GM18867 (cell line): ENCODE measurements around the gene HECW1.
"Not testable (repeated sequence)": the region's sequence is repeated elsewhere in the genome, so short reads cannot be mapped to it uniquely, and the experiment has no call there.

Experiments
- ATAC-seq: cut with Tn5 transposase; IDR thresholded peaks from one replicate; pipeline ENCODE4 v1.9.1; 2021; ENCODE audit warnings: mild to moderate bottlenecking, moderate library complexity; ENCODE audit not compliant: unreplicated experiment

The HECW1 gene

DNA sequence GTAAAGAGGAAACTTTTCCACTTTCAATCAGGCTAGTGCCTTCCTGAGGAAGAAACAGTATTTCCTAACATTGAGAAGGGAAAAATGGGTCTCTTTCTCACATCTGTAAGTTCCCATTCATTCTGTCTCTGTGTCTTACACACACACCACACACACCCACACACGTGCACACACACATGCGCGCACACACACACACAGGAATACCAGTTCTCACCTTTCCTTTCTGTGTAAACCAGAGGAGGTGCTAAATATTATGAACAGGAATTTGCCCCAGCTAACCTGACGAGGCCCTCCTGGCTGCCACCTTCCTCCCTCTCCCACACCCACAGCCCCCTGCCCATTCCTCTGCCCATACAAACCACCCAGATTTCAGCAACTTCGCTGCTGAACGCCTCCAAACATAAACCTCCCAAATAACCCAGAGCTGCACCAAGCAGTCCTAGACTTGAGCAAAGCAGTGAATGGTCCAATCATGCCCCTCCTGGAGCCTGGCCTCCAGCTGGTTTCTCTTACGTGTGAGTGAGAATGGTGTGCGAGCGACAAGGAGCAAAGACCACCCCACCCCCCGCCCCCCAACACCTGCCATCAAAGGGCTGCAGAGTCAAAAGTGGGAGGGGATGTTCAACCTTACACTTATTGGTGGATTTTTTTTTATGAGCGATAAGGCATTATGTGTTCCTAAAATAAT is 190.5 kb downstream of the HECW1 start:
- ATAC-seq, result no peak

- ATAC-seq, result peak; percentile 52
Observed at GRCh38 chr7:43303740-43304241, 191.3 kb downstream of the HECW1 start.

DNA sequence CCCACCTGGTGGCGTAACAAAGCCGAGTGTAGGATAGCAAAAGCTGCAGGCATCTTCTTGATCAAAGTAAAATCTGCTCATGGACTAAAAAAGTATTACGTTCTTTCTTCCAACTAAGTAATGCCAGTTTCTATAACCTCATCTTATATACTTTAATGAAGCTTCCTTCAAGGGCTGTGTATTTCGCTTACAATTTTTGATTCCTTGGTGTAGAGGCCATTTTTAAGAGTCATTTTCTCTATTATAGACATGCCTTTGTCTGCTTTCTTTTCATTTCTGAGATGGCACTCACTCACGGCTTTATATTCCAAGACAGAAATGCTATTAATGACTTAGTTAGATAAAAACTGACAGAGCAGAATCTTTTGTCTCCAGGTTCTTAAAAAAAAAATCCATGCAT is 194.0 kb downstream of the HECW1 start:
- no peak for ATAC-seq

GRCh38 chr7:43307522-43307921 is 195.1 kb downstream of the HECW1 start:
- no peak for ATAC-seq

- no peak for ATAC-seq
Observed at GRCh38 chr7:43308913-43309705, 196.7 kb downstream of the HECW1 start.

DNA sequence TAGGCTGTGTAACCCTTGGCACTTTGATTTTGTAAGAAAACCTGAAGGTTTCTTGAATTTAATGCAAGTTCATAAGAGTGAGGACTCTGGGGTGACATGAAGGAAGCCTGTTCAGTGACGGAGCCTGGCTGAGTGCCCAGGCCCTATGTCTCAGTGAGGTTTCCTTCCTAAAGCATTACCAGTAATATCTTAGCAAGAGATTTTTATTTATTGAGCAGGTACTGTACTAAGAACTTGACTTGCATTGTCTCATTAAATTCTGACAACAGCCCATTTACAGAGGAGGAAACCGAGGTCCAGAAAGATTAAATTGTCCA is 197.2 kb downstream of the HECW1 start:
- no peak for ATAC-seq

DNA sequence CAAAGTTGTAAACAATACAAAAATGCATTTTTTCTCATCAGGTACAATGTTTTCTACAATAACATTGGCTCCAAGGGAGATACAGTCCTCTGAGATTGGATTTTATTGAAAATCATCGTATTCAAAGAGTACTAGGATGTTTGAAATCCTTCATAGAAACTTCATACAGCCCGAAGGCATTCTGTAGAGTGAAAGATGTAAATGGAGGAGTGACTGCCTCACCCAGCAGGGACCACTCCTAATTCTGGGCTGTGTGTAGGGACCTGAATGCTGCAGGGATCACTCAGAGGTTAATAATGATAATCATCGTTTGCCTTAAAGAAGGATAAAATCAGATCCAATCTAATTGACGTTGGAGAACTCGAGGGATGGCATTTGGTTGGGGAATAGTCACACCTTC is 198.6 kb downstream of the HECW1 start:
- no peak for ATAC-seq

GRCh38 chr7:43311694-43312093 is 199.2 kb downstream of the HECW1 start:
- ATAC-seq, result no peak

GRCh38 chr7:43313628-43314378 is 201.4 kb downstream of the HECW1 start:
- ATAC-seq, result peak; percentile 38

- ATAC-seq, result peak; percentile 63
Observed at GRCh38 chr7:43314379-43315158, 202.1 kb downstream of the HECW1 start.

GRCh38 chr7:43317075-43317474 is 204.6 kb downstream of the HECW1 start:
- ATAC-seq, result no peak

DNA sequence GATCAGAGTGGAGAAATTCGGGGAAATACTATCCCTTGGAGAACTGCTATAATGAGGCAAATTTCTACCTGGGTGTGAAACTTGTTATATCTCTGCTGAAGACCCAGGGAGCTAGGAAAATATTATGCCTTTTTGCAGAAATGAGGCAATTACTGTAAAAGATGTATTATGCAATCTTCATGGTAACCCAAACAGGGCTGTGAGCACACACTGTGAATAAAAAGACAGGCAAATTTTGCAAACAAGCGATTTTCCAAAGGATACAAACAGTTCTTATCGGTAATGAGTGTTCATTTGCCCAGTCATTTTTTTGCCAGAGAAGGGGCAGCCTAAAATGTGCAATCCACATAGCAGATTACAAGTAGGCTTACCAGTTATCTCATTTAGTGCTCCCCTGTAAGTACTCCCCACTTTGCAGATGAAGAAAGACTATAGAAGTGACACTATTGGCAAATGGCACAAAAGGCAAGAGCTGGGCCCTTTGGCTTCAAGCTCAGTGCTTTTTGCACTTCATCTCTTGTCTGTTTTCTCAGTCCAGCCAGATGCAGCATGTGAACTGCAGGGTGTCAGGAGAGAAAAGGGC is 205.8 kb downstream of the HECW1 start:
- ATAC-seq, result no peak

DNA sequence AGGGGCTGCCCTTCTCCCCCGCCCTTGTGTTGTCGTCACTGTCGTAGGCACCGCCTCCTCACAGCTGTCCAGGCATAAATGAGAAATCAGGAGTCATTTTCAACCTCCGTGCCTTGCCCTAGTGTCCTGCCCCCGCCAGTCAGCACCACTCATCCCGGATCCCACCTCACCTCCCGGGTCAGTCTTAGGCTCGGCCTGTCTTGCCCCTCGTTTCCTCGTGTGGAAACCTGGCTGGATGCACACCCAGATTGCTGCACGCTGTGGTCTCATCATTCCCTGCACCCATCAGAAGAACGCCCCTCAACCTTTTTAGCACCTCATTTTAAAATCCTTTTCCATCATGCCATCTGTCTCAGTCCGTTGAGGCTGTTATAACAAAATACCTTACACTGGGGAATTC is 213.1 kb downstream of the HECW1 start:
- ATAC-seq, result no peak

DNA sequence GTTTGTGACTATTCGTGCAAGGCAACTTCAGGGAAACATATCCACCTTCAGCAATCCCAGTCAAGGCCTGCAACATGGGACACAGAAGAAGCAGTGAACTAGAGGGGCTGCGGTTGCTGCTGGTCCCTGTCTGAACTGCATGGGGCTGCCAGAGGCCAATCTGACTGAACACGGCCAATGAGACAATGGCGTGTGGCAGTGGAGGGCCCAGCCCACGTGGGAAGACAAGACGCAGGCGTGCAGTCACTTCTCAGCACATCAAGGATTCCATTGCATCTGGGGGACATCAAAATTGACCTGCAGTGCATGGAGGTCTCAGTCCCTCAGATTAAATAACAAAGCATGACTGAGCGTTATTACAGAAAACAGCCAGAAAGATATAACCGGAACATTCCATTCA is 215.9 kb downstream of the HECW1 start:
- no peak for ATAC-seq

GRCh38 chr7:43328785-43329380 is 216.4 kb downstream of the HECW1 start:
- ATAC-seq, result no peak

DNA sequence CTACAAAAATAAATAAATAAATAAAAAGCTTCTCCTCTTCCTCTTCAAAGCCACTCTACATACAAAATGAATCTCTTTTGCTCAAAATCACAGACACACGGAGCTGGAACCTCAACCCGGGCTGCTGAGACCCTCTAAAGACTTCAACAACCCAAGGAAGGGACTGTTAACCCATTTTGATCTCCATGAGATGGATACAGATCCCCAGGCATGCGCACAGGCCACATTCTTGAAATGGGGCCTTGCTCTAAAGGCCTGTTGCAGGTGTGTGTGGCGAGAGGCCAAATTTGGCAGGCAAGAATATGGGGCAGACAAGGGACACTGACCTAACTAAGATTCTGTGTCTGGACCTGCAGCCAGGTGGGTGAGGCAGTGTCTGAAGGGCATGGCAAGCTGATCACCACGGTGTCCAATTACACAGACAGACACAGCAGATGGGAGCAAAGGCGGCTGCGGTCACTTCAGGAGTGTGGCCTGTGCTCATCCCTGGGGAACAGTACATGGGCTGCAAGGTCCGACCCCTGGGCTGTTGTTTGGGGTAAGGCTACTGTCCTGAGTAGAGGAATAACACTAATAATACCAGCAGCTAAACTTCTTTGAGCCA is 219.8 kb downstream of the HECW1 start:
- no peak for ATAC-seq

DNA sequence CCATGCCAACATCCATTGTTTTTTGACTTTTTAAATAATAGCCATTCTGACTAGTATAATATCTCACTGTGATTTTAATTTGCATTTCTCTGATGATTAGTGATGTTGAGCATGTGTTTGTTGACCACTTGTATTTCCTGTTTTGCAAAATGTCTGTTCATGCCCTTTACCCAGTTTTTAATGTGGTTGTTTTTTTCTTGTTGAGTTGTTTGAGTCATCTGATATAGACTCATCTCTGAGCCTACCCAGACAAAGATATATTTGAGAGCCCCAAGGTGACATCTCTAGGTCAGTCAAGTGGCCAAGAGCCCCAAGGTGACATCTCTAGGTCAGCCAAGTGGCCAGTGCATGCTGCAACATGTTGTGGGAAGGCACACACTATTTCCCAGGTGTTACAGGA is 224.7 kb downstream of the HECW1 start:
- ATAC-seq, result no peak

DNA sequence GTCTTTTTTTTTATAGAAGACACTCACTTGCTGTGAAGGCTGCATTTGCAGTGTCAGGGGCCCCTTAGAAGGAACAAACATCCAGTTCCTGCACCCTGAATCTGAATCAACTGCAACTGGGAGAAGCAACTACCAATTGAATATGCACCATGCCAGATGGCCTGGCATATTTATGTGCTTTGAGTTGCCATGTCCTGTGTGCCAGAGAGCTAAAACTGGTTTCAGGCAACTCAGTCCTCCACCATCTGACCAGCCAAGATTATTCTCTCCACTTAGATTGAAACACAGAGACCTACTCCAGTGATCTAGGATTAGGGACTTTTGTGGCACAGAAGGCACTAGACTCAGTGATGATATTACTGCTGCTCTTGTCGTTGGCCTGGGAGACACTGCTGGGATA is 225.4 kb downstream of the HECW1 start:
- ATAC-seq, result no peak

- no peak for ATAC-seq
Observed at GRCh38 chr7:43341132-43341531, 228.7 kb downstream of the HECW1 start.

GRCh38 chr7:43343417-43343816 is 231.0 kb downstream of the HECW1 start:
- ATAC-seq, result not testable (repeated sequence)
